ENCODE data around the gene FAM227B. TPM values are rescaled to one million over a fixed set of nuclear protein-coding genes. Genes with fewer than 3 reads are reported as not detected.
A peak's percentile ranks its signal among the peaks of the same experiment; 100 is the strongest.

Gene FAM227B
- total RNA-seq, 1 donor from 2014 or later = 8.0 TPM

DNA sequence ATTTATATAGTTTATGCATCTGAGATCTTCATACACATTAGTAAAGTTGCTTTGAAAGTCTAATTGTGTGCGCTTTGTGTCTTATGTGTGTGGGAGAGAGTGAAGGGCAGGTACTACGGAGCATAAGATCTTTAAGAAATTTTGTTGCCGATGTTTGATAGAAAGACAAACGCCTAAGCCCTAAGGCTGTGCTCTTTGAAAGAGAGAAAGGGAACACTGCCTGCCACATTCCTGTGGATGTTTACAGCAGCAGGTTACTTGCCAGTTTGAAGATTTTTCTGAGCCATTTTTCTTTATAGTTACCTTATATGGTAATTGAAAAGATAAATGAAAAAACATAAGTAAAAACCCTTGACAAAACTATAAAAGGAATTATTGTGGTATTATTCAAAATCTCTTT is 17.2 kb upstream of the FAM227B start:
- peaks cover 21% of the 10 kb centered on the region for H3K36me3 Mint-ChIP-seq
- peaks cover 25% of the 10 kb centered on the region for H3K4me1 Mint-ChIP-seq
- H3K4me3 Mint-ChIP-seq = peak overlapping the region; percentile 1
- H3K27ac Mint-ChIP-seq = peak overlapping the region; percentile 89
- no peaks in the 10 kb centered on the region for H3K9me3 Mint-ChIP-seq
- DNase-seq (ENCODE audit: low spot score in 2 of 2, unreplicated experiment in 2 of 2) = no peak
- no peaks in the 10 kb centered on the region for H3K27me3 Mint-ChIP-seq (ENCODE audit: low read depth)
- TF ChIP-seq, protein P1, sequence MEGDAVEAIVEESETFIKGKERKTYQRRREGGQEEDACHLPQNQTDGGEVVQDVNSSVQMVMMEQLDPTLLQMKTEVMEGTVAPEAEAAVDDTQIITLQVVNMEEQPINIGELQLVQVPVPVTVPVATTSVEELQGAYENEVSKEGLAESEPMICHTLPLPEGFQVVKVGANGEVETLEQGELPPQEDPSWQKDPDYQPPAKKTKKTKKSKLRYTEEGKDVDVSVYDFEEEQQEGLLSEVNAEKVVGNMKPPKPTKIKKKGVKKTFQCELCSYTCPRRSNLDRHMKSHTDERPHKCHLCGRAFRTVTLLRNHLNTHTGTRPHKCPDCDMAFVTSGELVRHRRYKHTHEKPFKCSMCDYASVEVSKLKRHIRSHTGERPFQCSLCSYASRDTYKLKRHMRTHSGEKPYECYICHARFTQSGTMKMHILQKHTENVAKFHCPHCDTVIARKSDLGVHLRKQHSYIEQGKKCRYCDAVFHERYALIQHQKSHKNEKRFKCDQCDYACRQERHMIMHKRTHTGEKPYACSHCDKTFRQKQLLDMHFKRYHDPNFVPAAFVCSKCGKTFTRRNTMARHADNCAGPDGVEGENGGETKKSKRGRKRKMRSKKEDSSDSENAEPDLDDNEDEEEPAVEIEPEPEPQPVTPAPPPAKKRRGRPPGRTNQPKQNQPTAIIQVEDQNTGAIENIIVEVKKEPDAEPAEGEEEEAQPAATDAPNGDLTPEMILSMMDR (IDR thresholded peaks at IDR 0.05; ENCODE audit: unreplicated experiment) = no peak

DNA sequence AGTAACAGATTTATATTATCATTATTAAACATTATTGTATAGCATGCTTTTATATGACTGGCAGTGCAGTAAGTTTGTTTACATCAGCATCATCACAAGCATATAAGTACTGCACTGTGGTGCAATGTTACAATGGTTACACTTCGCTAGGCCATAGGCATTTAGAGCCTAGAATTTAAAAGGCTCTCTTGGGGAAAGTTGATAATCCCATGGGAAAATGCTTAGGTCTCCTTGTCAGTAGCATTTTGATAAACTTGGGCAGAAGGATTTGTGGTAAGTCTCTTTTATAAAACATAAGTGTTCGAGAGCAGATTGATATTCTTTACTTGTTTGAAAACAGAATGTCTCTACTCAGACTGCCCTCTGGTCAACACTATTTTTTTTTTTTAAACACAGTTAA is 7.8 kb upstream of the FAM227B start:
- Mint-ChIP-seq H3K27me3 (ENCODE audit: low read depth) (no peaks in the 10 kb centered on the region), H3K36me3 (peaks cover 35% of the 10 kb centered on the region), H3K4me3 (no peak overlapping the region), H3K9me3 (peaks cover 10% of the 10 kb centered on the region), H3K27ac (no peak overlapping the region), H3K4me1 (peaks cover 15% of the 10 kb centered on the region)
- DNase-seq (ENCODE audit: low spot score in 2 of 2, unreplicated experiment in 2 of 2) = no peak
- TF ChIP-seq, protein P1 (IDR thresholded peaks at IDR 0.05; ENCODE audit: unreplicated experiment) = no peak

DNA sequence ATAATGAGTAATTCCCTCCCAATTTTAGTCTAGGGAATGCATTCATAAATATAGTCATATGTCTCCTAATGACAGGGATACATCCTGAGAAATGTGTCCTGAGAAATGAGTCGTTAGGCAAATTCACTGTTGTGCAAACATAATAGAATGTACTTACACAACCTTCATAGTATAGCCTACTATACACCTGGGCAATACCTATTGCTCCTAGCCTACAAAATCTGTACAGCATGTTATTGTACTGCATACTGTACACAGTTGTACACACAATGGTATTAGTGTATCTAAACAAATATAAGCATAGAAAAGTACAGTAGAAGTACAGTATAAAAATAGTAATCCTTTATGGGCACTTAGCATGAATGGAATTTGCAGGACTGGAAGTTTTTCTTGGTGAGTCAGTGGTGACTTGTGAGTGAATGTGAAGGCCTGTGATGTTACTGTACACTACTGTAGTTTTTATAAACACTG is 6.8 kb upstream of the FAM227B start:
- H3K27ac Mint-ChIP-seq = peak overlapping the region; percentile 43
- H3K9me3 Mint-ChIP-seq = peaks cover 10% of the 10 kb centered on the region
- H3K4me3 Mint-ChIP-seq = no peak overlapping the region
- TF ChIP-seq, protein P1 (IDR thresholded peaks at IDR 0.05; ENCODE audit: unreplicated experiment) = no peak
- no peaks in the 10 kb centered on the region for H3K27me3 Mint-ChIP-seq (ENCODE audit: low read depth)
- H3K36me3 Mint-ChIP-seq = peaks cover 36% of the 10 kb centered on the region
- H3K4me1 Mint-ChIP-seq = peaks cover 20% of the 10 kb centered on the region
- DNase-seq (ENCODE audit: low spot score in 2 of 2, unreplicated experiment in 2 of 2) = no peak

DNA sequence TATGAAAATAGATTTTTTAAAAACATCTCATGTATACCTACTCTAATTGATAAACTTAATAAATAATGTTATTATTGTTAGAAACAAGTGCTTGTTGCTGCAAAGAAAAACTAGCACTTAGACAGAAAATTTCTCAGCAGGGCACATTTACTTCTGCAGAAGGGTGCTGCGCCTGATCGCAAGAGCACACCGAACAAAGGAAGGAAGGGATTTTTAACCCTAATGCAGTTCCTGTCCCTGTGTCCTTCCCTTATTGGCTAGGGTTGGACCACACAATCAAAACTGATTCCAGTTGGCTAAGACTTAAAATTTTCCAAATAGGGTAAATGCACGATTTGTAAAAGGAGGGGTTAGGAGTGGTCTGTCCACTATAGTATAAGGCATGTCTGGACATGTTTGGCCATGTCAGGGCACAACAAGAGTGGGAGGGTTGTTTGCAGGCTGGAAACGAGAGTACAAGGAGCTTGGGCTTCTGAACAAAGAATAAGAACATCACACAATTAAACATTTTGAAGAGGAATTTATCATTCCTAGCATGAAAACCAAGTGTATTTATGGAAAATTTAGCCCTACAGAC is 4.9 kb upstream of the FAM227B start:
- Mint-ChIP-seq H3K27me3 (ENCODE audit: low read depth) (no peaks in the 10 kb centered on the region), H3K4me1 (peaks cover 31% of the 10 kb centered on the region), H3K4me3 (no peak overlapping the region), H3K9me3 (peaks cover 10% of the 10 kb centered on the region), H3K36me3 (peaks cover 35% of the 10 kb centered on the region), H3K27ac (no peak overlapping the region)
- TF ChIP-seq, protein P1 (IDR thresholded peaks at IDR 0.05; ENCODE audit: unreplicated experiment) = no peak
- no peak for DNase-seq (ENCODE audit: low spot score in 2 of 2, unreplicated experiment in 2 of 2)

DNA sequence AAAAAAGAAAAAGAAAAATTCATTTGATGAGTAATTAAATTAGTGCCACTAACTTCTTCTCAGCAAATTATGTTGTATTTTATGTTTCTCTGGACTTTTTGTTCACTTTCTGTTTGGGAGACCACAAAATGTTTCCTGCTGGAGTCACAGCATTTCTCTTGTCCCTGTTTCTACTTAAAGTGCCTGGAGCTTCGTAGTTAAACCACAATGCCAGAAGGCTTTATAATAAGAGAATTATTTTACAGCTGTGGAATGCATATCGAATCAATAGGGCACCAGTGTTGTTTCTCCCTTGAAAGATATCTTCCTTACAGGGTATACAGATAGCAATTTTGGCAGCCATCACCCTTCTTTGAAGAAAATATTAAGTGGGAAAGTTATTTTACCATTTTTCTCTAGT is 3.4 kb upstream of the FAM227B start:
- peaks cover 10% of the 10 kb centered on the region for H3K9me3 Mint-ChIP-seq
- H3K36me3 Mint-ChIP-seq = peaks cover 24% of the 10 kb centered on the region
- H3K27ac Mint-ChIP-seq = peak overlapping the region; percentile 53
- H3K4me3 Mint-ChIP-seq = no peak overlapping the region
- H3K4me1 Mint-ChIP-seq = peaks cover 37% of the 10 kb centered on the region
- no peak for DNase-seq (ENCODE audit: low spot score in 2 of 2, unreplicated experiment in 2 of 2)
- no peaks in the 10 kb centered on the region for H3K27me3 Mint-ChIP-seq (ENCODE audit: low read depth)
- TF ChIP-seq, protein P1 (IDR thresholded peaks at IDR 0.05; ENCODE audit: unreplicated experiment) = no peak
